ENCODE results near the gene FMN1. TPM values are rescaled to one million over a fixed set of nuclear protein-coding genes. Genes with fewer than 3 reads are reported as not detected.

The FMN1 gene
- total RNA-seq, 2 donors from 2014 or later, result 2.4 to 3.1 TPM

GRCh38 chr15:32974691-32975090, 219.8 kb downstream of the FMN1 start:
- Histone ChIP-seq H3K4me1 (no peaks in the 10 kb centered on the region), H3K36me3 (no peaks in the 10 kb centered on the region), H3K27me3 (no peaks in the 10 kb centered on the region), H3K27ac (no peak overlapping the region), H3K4me3 (no peak overlapping the region), H3K9me3 (no peaks in the 10 kb centered on the region)
- TF ChIP-seq CTCF (IDR thresholded peaks at IDR 0.05), result no peak
- DNase-seq (ENCODE audit: low spot score), result no peak

GRCh38 chr15:32972686-32973085, 221.8 kb downstream of the FMN1 start:
- no peak for TF ChIP-seq CTCF (IDR thresholded peaks at IDR 0.05)

GRCh38 chr15:32970847-32971246, 223.7 kb downstream of the FMN1 start:
- TF ChIP-seq CTCF (IDR thresholded peaks at IDR 0.05), result no peak
- H3K4me3 ChIP-seq, result no peak overlapping the region
- no peaks in the 10 kb centered on the region for H3K4me1 ChIP-seq
- H3K27ac ChIP-seq, result no peak overlapping the region
- no peaks in the 10 kb centered on the region for H3K27me3 ChIP-seq
- H3K9me3 ChIP-seq, result no peaks in the 10 kb centered on the region
- no peak for DNase-seq (ENCODE audit: low spot score)
- no peaks in the 10 kb centered on the region for H3K36me3 ChIP-seq

More at GRCh38 chr15:32972686-32973085, 221.8 kb downstream of the FMN1 start:
- Histone ChIP-seq H3K27ac (no peak overlapping the region), H3K4me3 (no peak overlapping the region), H3K4me1 (no peaks in the 10 kb centered on the region), H3K27me3 (no peaks in the 10 kb centered on the region), H3K36me3 (no peaks in the 10 kb centered on the region), H3K9me3 (no peaks in the 10 kb centered on the region)
- no peak for DNase-seq (ENCODE audit: low spot score)

- H3K36me3 ChIP-seq, result no peaks in the 10 kb centered on the region
- no peak for DNase-seq (ENCODE audit: low spot score)
- H3K4me3 ChIP-seq, result no peak overlapping the region
- H3K27me3 ChIP-seq, result no peaks in the 10 kb centered on the region
- TF ChIP-seq CTCF (IDR thresholded peaks at IDR 0.05), result no peak
- H3K27ac ChIP-seq, result no peak overlapping the region
- H3K9me3 ChIP-seq, result no peaks in the 10 kb centered on the region
- no peaks in the 10 kb centered on the region for H3K4me1 ChIP-seq
Measured at GRCh38 chr15:32967521-32967920, 227.0 kb downstream of the FMN1 start.

GRCh38 chr15:32966512-32966911, 228.0 kb downstream of the FMN1 start:
- Histone ChIP-seq H3K4me3 (no peak overlapping the region), H3K27ac (no peak overlapping the region), H3K4me1 (no peaks in the 10 kb centered on the region), H3K9me3 (no peaks in the 10 kb centered on the region), H3K36me3 (no peaks in the 10 kb centered on the region), H3K27me3 (no peaks in the 10 kb centered on the region)
- no peak for TF ChIP-seq CTCF (IDR thresholded peaks at IDR 0.05)
- DNase-seq (ENCODE audit: low spot score), result no peak

GRCh38 chr15:32965897-32966296, 228.6 kb downstream of the FMN1 start:
- Histone ChIP-seq H3K4me3 (no peak overlapping the region), H3K36me3 (no peaks in the 10 kb centered on the region), H3K27me3 (no peaks in the 10 kb centered on the region), H3K9me3 (no peaks in the 10 kb centered on the region), H3K27ac (no peak overlapping the region), H3K4me1 (no peaks in the 10 kb centered on the region)
- no peak for TF ChIP-seq CTCF (IDR thresholded peaks at IDR 0.05)
- DNase-seq (ENCODE audit: low spot score), result no peak

All from right atrium auricular region (tissue), 2 donors.